Hepatocyte (in vitro differentiated cells): ENCODE results near the gene KIF13A.

ENCODE experiments used
- CTCF ChIP-seq: fragments of 200-600 bp; sonication (generic); IDR thresholded peaks from 2 replicates; pipeline ENCODE4 v1.5.1; 2016; ENCODE audit warnings: antibody characterized with exemption, mild to moderate bottlenecking; ENCODE audit not compliant: poor library complexity
- EZH2 ChIP-seq: fragments of 200-600 bp; sonication (generic); IDR thresholded peaks from 2 replicates; pipeline ENCODE4 v1.6.1; 2016; ENCODE audit warnings: antibody characterized with exemption, mild to moderate bottlenecking, borderline replicate concordance
- EZH2phosphoT487 ChIP-seq: fragments of 200-600 bp; sonication (generic); IDR thresholded peaks from one replicate; pipeline ENCODE4 v1.6.1; 2018; ENCODE audit warnings: antibody characterized with exemption, mild to moderate bottlenecking, low read depth, moderate library complexity; ENCODE audit not compliant: unreplicated experiment, severe bottlenecking

- no peak for TF ChIP-seq EZH2
- no peak for TF ChIP-seq CTCF
- no peak for TF ChIP-seq EZH2phosphoT487
Observed at GRCh38 chr6:17957086-17957485, 30.3 kb downstream of the KIF13A start.
